Breast epithelium (tissue), 4 donors: ENCODE results near the gene FLVCR2. TPM values are rescaled to one million over a fixed set of nuclear protein-coding genes. Genes with fewer than 3 reads are reported as not detected.
"Not testable (repeated sequence)": the region's sequence is repeated elsewhere in the genome, so short reads cannot be mapped to it uniquely, and the experiment has no call there.

Experiments
- DNase-seq, 2 donors: peaks; one replicate each; pipeline ENCODE4 v3.0.0-alpha.2; 2019; ENCODE audit warnings: low spot score in 2 of 2
- H3K27ac ChIP-seq, 2 donors: fragments of 200-600 bp; sonication (generic) in 1 of 2; one replicate each; pipeline ENCODE4 v1.5.1; 2016 to 2019; ENCODE audit warnings: mild to moderate bottlenecking in 1 of 2
- H3K27me3 ChIP-seq, 2 donors: fragments of 200-600 bp; sonication (generic) in 1 of 2; one replicate each; pipeline versions ENCODE4 v1.5.1 to v1.6.0; 2017 to 2019; ENCODE audit warnings: control low read depth in 1 of 2, mild to moderate bottlenecking in 1 of 2
- H3K36me3 ChIP-seq: fragments of 200-600 bp; one replicate; pipeline ENCODE4 v1.5.1; 2019
- H3K4me1 ChIP-seq, 2 donors: fragments of 200-600 bp; sonication (generic); one replicate each; pipeline ENCODE4 v1.5.1; 2016 to 2019; ENCODE audit warnings: control low read depth in 1 of 2
- H3K4me3 ChIP-seq, 3 donors: fragments of 200-600 bp; sonication (generic); 1 replicate in 2 of 3; 2 replicates in 1 of 3; pipeline ENCODE4 v1.5.1; 2016 to 2019; ENCODE audit warnings: mild to moderate bottlenecking in 3 of 3, moderate library complexity in 2 of 3
- H3K9me3 ChIP-seq, 2 donors: fragments of 200-600 bp; sonication (generic) in 1 of 2; one replicate each; pipeline ENCODE4 v1.5.1; 2016 to 2019; ENCODE audit warnings: control low read depth in 1 of 2
- CTCF ChIP-seq, 3 donors: fragments of 450-650 bp; IDR thresholded peaks; one replicate each; pipeline ENCODE4 v1.5.1; 2016 to 2017; ENCODE audit warnings: antibody characterized with exemption in 3 of 3, mild to moderate bottlenecking in 3 of 3, moderate library complexity in 3 of 3
- POLR2A ChIP-seq: fragments of 450-650 bp; IDR thresholded peaks from one replicate; pipeline ENCODE4 v1.6.1; 2016; ENCODE audit warnings: antibody characterized with exemption, mild to moderate bottlenecking, moderate library complexity
- POLR2AphosphoS5 ChIP-seq, 3 donors: sonication (generic); formaldehyde crosslinking; IDR thresholded peaks; one replicate each; pipeline ENCODE4 v1.6.1; 2017; ENCODE audit warnings: antibody characterized with exemption in 3 of 3
- intact Hi-C: fragments of 100-400 bp; cut with DNase I; formaldehyde crosslinking; loops from one replicate; pipeline ENCODE4 v1.15.1; 2023; ENCODE audit warnings: low total_unique reads
- total RNA-seq, 3 donors: library from RNA; depleted of rRNA; stranded (reverse); fragments of >200 nt; gene quantifications; one replicate each; pipeline ENCODE4 v1.1.0, GENCODE V29; 2016

FLVCR2 gene
- total RNA-seq, 3 donors from 2014 or later, result 4.6 to 15.4 (median 9.1) TPM

DNA sequence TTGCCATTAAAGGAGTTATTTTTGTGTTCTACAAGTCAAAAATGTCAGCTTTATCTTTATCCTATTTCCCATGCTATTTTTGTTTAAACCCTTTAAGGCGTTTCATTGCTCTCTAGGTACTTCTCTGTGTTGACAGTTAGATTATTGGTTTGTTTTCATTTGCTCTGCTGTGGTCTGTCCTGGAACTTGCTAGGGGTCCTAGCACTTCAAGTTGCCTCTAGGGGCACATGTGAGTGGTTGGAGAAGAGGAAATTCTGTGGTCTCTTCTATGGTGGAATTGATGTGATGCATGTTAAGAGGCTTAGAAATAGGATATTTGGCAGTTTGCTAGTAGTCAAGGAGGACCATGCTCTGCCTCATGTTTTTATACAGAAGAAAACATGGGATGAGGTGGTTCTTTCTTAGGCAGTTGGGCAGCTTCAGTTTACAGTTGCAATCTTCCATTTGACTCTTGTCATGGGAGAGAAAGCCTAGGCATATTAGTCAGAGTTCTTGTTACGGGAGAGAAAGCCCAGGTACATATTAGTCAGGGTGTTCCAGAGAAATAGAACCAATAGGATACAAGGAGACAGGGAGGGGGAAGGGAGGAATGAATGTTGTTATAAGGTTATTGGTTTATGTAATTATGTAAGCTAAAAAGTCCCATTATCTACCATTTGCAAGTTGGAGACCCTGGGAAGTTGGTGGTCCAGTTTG is 97.0 kb downstream of the FLVCR2 start:
- Histone ChIP-seq H3K4me3 (no peak overlapping the region), H3K27me3 (no peaks in the 10 kb centered on the region)
- no peak for DNase-seq

GRCh38 chr14:75685910-75686309 is 107.5 kb downstream of the FLVCR2 start:
- no peaks in the 10 kb centered on the region for H3K36me3 ChIP-seq
- intact Hi-C loops, result loop anchor here (5.0 kb wide), 1 partner anchor 686 kb away; no protein-coding TSS in a partner anchor
- DNase-seq, result no peak
- H3K4me3 ChIP-seq, result no peak overlapping the region
- TF ChIP-seq POLR2A (no peak), POLR2AphosphoS5 (IDR thresholded peaks at IDR 0.05) (no peak), CTCF (IDR thresholded peaks at IDR 0.05) (no peak)
- H3K27ac ChIP-seq, result no peak overlapping the region
- no peaks in the 10 kb centered on the region for H3K27me3 ChIP-seq
- no peaks in the 10 kb centered on the region for H3K4me1 ChIP-seq
- H3K9me3 ChIP-seq, result no peaks in the 10 kb centered on the region

More for the DNA sequence above, 97.0 kb downstream of the FLVCR2 start:
- TF ChIP-seq POLR2AphosphoS5 (IDR thresholded peaks at IDR 0.05) (no peak), POLR2A (no peak), CTCF (IDR thresholded peaks at IDR 0.05) (no peak)
- no peaks in the 10 kb centered on the region for H3K9me3 ChIP-seq
- intact Hi-C loops, result no loop called here
- H3K4me1 ChIP-seq, result no peaks in the 10 kb centered on the region
- H3K36me3 ChIP-seq, result no peaks in the 10 kb centered on the region
- H3K27ac ChIP-seq, result no peak overlapping the region

GRCh38 chr14:75689012-75689411 is 110.6 kb downstream of the FLVCR2 start:
- no peaks in the 10 kb centered on the region for H3K27me3 ChIP-seq
- no peak for TF ChIP-seq POLR2AphosphoS5 (IDR thresholded peaks at IDR 0.05)
- no peak for TF ChIP-seq CTCF (IDR thresholded peaks at IDR 0.05)
- TF ChIP-seq POLR2A, result no peak
- no peaks in the 10 kb centered on the region for H3K9me3 ChIP-seq
- H3K4me3 ChIP-seq, result no peak overlapping the region
- H3K27ac ChIP-seq, result no peak overlapping the region
- intact Hi-C loops, result loop anchor here (5.0 kb wide), 1 partner anchor 683 kb away; no protein-coding TSS in a partner anchor
- no peaks in the 10 kb centered on the region for H3K4me1 ChIP-seq
- DNase-seq, result no peak
- H3K36me3 ChIP-seq, result no peaks in the 10 kb centered on the region

- DNase-seq, result no peak
- H3K4me1 ChIP-seq, result no peaks in the 10 kb centered on the region
- H3K9me3 ChIP-seq, result no peaks in the 10 kb centered on the region
- TF ChIP-seq CTCF (IDR thresholded peaks at IDR 0.05) (no peak), POLR2AphosphoS5 (IDR thresholded peaks at IDR 0.05) (no peak), POLR2A (no peak)
- H3K27ac ChIP-seq, result no peak overlapping the region
- intact Hi-C loops, result no loop called here
- H3K36me3 ChIP-seq, result no peaks in the 10 kb centered on the region
- H3K27me3 ChIP-seq, result no peaks in the 10 kb centered on the region
- no peak overlapping the region for H3K4me3 ChIP-seq
Measured at GRCh38 chr14:75690010-75690409, 111.6 kb downstream of the FLVCR2 start.

DNA sequence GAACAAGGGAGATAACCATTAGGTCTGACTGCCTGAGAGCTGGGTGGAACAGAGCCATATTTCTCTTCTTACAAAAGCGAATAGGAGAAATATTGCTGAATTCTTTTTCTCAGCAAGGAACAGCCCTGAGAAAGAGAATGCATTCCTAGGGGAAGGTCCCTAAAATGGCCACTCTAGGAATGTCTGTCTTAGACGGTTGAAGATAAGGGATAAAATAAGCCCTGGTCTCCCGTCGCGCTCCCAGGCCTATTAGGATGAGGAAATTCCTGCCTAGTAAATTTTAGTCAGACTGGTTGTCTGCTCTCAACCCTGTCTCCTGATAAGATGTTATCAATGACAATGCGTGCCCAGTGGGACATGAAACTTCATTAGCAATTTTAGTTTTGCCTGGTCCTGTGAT is 116.6 kb downstream of the FLVCR2 start:
- H3K36me3 ChIP-seq, H3K27me3 ChIP-seq, DNase-seq, intact Hi-C loops, H3K9me3 ChIP-seq, H3K4me1 ChIP-seq, H3K27ac ChIP-seq, H3K4me3 ChIP-seq: not testable (repeated sequence)
